HG03520 (cell line): Measurements from ENCODE around the gene FAM131B.

Source experiments
- ATAC-seq: cut with Tn5 transposase; IDR thresholded peaks from one replicate; pipeline ENCODE4 v1.9.1; 2021; ENCODE audit warnings: mild to moderate bottlenecking, moderate library complexity; ENCODE audit not compliant: unreplicated experiment

FAM131B gene

DNA sequence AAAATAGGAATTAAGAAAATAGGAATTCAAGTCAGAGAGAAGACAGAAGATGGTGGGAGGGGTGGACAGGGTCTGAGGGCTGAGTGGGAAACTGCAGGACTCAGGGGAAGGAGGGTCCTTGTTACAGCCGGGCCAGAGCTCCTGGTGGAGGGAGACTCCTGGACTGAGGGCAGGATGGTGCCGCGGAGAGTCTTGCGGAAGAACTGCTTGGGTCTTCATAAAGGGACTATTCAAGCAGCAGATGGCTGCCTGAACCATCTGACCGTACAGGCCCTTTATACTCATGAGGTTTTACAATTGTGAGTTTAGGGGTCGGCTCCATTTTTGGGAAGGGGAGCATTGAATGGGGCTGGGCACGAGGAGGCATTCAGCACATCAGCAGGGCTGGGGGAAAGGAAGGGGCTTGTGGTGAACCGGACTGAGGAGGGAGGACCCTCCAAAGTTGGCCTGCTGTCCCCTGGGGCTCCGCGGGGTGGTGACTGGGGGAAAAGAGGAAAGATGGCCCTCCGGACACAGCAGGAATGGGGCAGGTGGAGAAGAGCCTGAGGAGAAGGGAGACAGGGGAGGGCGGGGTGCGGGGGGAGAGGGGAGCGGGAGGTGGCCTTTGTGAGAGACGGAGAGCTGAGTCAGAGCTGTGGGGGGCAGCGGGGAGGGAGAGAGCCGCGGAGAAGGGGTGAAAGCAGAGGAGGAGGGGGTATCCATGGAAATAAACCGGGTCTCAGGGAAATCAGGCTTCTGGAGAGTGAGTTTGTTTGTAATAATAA lies 1.5 kb downstream of the FAM131B start:
- ATAC-seq = no peak

DNA sequence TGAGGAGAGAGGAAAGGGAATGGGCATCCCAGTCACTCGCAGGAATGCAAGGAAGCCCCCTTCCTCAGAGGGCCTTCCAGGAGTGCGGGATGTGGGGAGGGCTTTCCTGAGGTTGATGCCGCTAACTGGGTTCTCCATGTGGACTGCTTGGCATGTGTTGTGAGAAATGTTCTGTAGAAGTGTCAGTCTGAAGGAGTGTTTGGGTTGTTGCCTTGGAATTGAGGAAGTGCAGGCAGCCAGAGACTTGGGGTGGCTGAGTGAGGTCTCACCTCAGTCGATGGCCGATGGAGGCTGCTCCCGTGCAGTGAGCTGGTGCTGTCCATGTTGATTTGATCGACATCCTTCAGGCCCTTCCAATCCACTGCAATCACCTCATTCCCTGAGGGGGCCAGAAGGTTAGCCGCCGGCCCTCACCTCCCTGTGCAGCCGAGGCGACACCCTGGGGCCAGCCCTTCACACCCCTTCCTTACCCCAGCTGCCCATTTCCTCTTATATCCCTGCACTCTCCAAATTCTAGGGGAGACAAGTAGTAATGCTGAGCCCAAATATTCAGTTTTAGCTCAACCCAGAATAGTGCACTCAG lies 2.7 kb downstream of the FAM131B start:
- ATAC-seq = no peak

DNA sequence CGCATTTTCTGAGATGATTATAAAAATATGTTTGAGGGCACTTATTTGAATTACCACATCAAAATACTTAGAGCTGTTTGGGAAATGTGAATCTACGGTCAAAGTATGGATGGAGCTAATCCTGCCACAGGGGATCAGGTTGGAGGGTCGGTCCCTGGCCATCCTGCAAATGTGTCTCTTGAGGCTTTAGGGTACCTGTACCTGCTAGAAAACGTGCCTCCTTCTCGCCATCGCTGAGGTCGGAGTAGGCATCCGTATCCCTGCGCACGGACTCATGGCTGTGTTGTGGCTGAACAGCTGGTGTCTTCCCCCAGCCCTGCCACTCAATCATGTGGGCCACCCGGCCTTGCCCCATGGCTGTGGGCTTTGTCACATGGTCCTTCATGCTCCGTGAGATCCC lies 3.9 kb downstream of the FAM131B start:
- ATAC-seq = no peak

DNA sequence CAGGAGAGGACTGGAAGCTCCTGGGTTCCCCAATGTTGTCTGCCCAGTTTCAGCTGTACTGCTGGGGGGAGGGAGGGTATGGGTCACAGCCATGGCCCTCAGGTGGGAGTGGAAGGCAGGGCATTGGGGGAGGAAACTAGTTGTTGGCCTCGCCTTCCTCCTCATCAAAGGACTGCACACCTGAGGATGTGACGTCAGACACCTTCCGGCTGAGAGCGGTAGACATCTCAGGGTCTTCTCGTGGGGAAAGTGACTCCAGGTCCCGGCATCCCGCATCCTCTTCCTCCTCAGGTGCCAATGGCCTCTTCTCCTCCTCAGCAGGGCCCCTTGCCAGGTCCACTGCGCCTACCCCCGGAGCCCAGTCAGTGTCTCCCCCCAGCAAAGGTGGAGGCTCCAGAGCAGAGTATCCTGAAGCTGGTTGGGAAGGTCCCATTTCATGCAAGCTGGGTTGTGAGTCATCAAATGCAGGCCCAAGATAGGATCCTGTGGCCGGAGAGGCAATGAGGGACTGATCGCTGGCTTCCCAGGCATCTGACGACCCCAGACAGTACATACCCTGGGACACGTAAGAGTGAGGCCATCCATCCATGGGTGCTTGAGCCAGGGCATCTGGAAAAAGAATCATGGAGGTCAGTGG lies 6.0 kb downstream of the FAM131B start:
- ATAC-seq = no peak

DNA sequence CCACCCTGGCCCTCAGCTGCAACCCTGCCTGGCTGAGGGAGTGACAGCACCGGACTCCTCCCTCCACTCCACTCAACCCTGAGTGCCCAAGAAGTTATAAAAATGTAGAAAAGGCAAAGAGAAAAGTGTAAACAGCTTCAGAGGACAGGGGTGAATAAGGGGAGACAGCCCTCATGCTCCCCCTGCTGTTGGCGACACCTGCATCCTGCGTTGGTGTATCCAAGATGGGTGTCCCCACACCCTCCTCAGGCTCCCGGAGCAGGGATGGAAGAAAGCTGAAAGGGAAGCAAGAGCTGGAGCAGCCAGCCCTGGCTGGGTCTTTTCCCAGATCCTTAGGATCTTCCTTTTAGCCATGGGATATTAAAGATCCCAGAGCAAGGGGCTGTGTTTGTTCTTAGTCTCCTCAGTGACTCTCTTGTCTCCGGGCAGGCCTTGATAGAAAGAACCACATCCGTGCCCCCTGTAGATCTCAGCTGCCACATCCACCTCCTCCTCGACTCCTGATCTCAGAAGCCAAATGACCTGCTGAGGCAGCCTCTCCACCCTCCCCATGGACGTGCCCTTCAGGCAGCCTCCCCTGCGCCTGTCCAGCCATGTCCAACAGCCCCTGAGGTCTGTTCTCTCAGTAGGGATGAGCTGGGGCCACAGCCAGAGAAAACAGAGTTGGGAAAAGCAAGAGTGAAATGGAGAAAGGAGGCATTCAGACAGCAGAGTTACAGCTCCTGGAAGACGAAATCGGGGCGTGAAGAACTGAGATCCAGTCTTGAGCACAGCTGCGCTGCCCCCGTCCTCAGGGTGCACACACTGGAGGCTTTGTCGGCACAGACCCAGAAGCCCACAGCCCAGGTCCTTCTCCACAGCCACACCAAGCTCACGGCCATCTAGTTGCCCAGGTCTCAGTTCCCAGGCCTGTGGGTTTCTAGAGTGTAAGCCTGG lies 6.8 kb downstream of the FAM131B start:
- ATAC-seq = no peak

DNA sequence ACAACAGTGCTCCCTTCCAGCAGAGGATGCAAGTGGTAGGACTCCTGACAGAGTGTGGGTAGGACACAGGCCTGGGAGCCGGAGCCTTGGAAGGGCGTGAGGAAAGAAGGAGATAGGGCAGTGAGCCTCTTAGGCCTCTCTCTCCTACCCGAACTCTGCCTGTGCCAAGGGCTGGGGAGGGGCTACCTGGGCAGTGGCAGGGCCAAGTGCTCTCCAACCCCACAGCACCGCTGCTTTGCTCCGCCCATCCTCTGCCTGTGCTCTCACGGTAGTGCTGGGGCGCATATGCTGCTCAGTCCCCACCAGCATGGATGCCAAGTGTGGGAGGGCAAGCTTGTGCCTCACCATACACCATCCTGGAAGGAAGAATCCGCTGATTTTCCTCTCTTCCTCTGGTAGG lies 7.5 kb downstream of the FAM131B start:
- no peak for ATAC-seq

DNA sequence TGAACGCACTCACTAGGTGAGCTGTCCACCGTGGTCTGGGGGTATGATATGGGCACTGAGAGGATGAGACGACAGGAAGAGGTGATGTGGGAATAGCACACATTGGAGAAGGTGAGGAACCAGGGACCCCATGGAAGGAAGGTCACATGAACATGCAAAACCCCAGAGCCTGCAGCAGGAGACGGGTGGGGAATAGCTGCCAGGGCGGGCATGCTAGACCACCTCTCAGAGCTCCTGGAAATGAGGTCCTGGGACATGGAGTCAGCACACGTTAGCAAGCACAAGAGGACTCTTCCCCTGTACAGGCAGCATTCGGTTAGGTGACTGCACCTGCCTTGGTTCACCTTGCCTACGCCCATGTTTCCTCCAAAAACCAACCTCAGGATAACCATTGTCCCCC lies 8.1 kb downstream of the FAM131B start:
- no peak for ATAC-seq

DNA sequence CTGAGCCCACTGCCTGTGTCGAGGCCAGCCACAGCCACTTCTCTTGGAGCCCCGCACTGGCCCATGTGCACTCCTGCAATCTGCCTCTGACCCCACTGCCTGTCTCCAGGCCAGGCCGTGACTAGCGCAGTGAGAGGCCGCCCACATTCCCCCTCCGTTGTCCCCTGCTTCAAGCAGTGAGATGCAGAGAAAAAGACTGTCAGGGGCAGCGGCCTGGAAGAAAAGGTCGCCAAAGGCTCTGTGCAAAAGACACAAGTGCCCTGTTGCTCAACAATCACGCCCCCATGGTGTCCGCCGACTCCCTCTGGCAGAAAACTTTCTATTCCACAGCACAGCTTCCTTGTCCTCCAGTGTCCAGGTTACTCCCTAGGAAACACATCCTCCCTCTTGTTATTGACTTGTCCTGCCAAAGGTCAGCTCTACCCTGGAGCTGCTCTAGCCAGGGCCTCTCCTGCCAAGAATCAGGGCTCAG lies 9.9 kb downstream of the FAM131B start:
- ATAC-seq = no peak

DNA sequence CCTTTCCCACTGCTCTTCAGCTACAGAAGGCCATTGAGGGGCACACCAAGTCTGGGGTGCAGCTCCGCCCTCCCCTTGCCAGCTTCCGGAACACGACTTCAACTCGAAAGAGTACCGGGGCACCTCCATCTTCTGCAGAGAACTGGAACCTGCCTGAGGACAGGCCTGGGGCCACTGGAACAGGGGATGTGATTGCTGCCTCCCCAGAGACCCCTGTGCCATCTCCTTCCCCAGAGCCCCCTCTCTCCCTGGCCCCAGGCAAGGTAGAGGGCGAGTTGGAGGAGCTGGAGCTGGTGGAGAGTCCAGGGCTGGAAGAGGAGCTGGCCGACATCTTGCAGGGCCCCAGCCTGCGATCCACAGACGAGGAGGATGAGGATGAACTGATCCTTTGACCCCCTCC lies 10.9 kb downstream of the FAM131B start:
- no peak for ATAC-seq

DNA sequence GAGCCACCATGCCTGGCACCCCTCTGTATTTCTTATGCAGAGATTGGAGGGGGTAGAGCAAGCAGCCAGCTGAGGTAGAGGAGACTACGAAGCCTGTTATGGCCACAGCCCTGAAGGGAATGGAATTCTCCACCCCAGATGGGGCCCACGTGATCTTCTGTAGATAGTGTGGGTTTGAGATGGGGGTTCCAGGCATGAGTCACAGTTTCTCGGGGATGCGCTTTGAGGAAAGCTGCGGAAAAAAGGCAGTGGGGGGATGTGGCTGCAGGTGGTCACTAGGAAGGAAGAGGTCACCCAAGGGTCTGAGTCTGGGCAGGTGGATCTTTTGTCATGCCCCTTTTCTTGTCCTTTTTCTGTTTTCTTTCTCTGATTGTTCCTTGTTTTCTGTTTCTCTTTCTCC lies 11.5 kb downstream of the FAM131B start:
- no peak for ATAC-seq

DNA sequence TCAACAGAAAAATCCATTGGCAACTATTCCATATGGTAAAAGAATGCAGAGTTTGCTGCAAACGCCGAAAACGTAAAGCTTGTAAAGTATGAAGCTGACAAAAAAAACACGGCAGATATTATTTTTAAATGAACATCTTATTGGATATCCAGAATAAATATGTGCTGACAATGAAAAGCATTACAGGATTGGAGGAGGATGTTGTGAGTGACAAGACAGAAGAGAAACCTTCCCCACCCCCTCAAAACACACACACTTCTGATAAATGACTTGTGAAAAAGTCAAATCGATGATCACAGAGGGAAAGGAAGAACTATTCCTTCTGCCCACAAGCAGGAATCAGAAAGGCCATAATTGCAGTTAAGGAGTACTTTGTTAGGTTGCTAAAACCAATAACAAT lies 14.6 kb downstream of the FAM131B start:
- ATAC-seq = no peak

DNA sequence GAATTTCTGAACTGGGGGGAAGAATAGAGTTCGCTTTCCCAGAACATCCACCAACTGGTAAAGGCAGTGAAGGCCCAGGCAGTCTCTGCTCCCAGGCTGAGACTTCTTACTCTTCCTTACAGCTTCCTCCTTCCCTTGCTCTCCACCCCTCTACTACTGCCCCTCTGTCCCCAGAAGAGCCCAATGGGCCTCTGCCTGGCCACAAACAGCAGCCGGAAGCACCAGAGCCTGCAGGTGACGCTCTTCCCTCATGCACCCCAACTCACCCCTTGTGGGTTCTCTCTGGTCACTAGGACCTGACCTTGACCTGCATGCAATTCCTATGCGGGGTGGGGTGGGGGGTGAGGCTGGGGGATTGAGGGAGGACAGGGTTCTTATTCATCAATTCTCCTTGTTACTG lies 16.5 kb downstream of the FAM131B start:
- ATAC-seq = no peak

DNA sequence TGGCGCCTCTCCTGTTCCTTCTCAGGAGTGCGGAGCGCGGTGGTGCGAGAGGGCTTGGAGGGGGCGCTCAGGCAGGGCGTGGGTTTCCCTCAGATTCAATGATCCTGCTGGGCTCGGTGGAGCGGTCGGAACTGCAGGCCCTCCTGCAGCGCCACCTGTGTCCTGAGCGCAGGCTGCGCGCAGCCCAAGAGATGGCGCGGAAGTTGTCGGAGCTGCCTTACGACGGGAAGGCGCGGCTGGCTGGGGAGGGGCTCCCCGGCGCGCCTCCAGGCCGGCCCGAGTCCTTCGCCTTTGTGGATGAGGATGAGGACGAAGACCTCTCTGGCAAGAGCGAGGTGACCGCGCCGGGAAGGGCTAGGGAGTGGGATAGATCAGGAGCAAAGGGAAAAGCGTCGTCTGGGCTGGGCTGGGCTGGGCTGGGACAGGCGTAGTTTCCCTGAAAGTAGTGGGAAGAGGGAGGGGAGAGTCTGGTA lies 17.0 kb downstream of the FAM131B start:
- no peak for ATAC-seq

DNA sequence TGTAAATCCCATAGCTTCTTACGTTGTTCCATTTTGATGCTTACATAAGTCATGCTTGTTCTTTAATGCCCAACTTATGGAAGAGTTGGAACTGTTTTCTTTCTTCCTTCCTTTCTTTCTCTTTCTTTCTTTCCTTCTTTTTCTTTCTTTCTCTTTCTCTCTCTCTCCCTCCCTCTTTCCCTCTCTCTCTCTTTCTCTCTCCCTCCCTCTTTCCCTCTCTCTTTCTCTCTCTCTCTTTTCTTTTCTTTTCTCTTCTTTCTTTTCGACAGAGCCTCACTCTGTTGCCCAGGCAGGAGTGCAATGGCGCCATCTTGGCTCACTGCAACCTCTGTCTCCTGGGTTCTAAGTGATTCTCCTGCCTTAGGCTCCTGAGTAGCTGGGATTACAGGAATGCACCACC lies 18.9 kb downstream of the FAM131B start:
- ATAC-seq = no peak

DNA sequence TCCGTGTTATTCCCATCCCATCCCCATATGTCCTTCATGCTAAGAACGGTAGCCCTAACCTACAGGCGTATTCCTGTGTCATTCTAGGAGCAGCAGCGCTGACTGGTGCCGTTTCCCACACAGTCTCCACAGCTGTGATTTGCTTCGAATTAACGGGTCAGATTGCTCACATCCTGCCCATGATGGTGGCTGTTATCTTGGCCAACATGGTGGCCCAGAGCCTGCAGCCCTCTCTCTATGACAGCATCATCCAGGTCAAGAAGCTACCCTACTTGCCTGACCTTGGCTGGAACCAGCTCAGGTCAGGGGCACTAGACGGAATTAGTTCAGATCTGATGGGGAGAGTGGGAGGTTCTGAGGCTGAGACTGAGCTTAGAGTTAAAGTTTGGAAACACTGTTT lies 20.7 kb downstream of the FAM131B start:
- ATAC-seq = no peak

DNA sequence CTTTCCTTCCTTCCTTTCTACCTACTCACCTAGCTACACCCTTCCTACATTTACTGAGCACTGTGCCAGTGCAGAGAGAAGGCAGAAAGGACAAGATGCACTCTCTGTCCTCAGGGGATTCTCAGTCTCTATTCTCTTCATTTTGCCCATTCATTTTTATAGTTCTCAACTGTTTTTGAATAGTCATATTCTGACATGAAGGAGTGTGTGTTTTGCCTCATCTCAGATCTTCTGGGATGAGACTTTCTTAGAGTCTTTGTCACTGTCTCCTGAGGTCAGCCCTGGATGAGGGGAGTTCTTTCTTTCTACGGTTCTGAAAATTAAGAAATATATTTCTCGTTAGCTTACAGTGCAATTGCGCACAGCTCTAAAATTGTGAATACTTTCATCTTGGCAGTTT lies 25.3 kb downstream of the FAM131B start:
- ATAC-seq = no peak

DNA sequence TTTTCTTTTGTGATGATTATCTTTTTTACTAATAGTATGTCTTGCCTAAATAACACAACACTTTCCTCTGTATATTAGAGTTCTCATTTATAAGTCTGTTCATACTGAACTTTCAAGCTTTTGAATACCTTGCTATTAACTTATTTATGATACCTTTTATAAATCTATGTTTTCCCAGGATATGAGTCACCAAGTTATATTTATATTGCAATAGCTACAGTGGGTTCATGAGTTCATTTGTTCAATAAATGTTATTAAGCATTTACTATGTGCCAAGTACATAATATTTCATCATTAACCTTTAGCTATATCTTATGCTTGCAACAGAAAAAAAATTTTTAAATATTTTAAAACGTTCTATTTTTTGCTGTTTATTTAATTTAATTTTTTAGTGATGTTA lies 28.3 kb downstream of the FAM131B start:
- ATAC-seq = no peak

DNA sequence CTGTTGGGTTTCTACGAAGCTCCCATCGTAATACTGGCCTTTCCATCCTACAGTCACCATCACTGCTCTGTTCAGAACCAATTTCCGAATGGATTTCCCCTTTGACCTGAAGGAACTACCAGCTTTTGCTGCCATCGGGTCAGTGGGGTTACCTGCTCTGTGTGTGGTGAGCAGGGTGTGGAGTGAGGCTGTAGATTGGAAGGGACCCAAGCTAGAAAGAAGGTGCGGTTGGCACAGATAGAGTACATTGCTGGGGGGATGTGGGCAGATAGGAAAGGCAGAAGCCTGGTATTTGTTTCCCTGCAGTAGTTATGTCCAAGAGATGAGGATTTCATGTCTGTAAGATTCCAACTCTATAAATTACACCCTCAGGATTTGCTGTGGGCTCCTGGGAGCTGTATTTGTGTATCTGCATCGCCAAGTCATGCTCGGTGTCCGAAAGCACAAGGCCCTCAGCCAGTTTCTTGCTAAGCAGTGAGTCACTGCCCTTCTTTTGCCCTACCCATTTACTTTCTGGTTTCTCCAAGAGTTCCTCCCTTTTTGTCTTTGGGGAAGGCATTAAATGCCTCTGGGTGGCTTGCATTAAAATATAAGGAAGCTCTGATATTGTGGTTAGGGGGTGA lies 31.2 kb downstream of the FAM131B start:
- no peak for ATAC-seq

DNA sequence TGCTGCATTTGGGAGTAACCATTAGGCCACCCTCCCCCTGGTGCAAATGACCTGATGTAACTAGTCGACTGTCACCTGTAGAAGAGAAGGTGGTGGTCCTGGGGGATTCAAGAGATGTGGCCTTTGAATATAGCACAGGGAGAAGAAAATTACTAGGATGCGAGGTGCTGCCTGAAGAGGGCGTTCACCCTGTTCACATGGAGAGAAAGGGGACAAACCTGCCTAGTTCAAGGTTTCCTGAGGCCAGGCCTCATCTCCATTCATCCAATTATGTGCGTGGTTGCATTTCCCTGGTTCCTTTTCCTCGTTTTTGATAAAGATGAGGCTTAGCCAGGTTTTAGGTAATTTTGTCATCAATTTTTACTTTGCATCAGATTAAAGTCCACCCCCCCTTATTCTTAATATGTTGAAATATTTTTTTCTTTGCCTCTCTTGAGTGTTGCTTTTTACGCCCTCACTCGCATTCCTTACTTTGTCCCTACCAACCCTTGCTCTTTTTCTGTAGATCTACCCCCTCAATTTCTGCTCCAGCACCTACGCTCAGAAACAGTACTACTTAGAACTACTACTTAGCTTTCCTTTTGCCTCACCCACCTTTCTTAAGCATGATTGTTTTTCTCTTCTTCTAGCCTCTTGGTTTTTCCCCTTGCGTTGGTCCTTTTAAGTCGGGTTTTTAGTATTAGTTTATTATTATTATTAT lies 32.9 kb downstream of the FAM131B start:
- no peak for ATAC-seq

DNA sequence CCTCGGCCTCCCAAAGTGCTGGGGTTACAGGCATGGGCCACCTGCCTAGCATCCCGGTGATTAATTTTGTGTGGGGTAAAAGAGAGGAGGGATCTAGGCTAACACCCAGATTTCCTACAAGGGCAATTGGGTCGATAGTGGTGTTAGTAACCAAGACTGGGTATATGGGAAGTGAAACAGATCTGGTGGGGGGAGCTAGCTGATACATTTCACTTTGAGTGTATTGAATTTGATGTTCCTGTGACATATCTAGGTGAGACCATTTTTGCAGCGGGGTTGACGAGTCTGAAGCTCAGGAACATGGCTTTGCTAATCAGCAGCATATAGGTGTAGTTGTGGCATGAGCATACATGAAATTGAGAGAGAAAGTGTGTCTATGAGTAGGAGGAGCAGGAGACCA lies 34.6 kb downstream of the FAM131B start:
- ATAC-seq = peak; percentile 55
